Measurements from ENCODE around the gene DYRK3. TPM values are rescaled to one million over a fixed set of nuclear protein-coding genes. Genes with fewer than 3 reads are reported as not detected.

The DYRK3 gene
- 3.2 TPM for total RNA-seq (ENCODE audit: unreplicated experiment)
- long read RNA-seq, partial matches to known transcripts = 0 of 2 reads
- long read RNA-seq, other reads (novel, unspliced or antisense) = 0 of 2 reads

DNA sequence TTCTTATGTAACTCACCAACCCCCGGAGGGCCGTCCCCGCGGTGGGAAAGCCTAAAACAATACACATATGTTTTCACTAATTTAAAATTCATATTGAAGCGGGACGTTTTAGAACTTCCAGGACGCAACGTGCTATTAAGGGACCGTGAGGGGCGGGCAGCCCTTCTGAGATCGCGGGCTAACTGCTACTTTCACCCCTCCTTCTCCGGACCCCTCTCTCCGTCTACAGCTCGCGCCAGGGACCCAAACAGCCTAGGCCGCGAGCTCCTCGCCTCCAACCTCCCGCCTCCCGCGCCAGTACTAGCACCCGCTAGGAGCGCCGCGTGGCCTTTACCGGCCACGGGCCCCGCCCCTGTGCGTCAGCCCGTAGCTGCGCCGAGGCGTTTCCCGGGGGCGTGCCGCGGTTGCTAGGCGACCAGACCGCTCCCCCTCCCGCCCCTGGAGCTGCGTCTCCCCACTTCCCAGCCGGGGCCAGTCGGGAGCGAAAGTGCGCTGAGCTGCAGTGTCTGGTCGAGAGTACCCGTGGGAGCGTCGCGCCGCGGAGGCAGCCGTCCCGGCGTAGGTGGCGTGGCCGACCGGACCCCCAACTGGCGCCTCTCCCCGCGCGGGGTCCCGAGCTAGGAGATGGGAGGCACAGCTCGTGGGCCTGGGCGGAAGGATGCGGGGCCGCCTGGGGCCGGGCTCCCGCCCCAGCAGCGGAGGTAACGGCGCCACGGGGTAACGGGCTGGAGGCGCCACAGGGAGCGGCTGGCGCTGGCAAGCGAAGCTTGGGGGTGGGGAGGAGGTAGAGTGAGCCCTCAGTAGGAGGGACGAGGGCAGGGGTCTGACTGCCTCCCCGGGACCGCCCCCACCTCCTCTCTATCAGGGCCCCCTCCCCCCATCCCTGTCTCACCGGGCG is at the start of gene DYRK3:
Gene DYRK3, plus strand, starts transcription at position 457 of the 898 bp plus-strand sequence. Its CDS starts 168 bp downstream, at position 625.
- peak; percentile 90 for DNase-seq (ENCODE audit: low spot score)
- peaks cover 7% of the 10 kb centered on the region for H3K27me3 Mint-ChIP-seq (ENCODE audit: unreplicated experiment)
- H3K4me1 Mint-ChIP-seq (ENCODE audit: unreplicated experiment) = peaks cover 13% of the 10 kb centered on the region
- TF ChIP-seq, protein P1, sequence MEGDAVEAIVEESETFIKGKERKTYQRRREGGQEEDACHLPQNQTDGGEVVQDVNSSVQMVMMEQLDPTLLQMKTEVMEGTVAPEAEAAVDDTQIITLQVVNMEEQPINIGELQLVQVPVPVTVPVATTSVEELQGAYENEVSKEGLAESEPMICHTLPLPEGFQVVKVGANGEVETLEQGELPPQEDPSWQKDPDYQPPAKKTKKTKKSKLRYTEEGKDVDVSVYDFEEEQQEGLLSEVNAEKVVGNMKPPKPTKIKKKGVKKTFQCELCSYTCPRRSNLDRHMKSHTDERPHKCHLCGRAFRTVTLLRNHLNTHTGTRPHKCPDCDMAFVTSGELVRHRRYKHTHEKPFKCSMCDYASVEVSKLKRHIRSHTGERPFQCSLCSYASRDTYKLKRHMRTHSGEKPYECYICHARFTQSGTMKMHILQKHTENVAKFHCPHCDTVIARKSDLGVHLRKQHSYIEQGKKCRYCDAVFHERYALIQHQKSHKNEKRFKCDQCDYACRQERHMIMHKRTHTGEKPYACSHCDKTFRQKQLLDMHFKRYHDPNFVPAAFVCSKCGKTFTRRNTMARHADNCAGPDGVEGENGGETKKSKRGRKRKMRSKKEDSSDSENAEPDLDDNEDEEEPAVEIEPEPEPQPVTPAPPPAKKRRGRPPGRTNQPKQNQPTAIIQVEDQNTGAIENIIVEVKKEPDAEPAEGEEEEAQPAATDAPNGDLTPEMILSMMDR (IDR thresholded peaks at IDR 0.05; ENCODE audit: unreplicated experiment) = no peak
- peak within 1 kb of the TSS; percentile 88 for H3K4me3 Mint-ChIP-seq (ENCODE audit: unreplicated experiment)
- H3K36me3 Mint-ChIP-seq (ENCODE audit: low read depth, unreplicated experiment) = no peaks in the 10 kb centered on the region
- H3K27ac Mint-ChIP-seq (ENCODE audit: unreplicated experiment) = peak within 1 kb of the TSS; percentile 79
- H3K9me3 Mint-ChIP-seq (ENCODE audit: unreplicated experiment) = no peaks in the 10 kb centered on the region

GRCh38 chr1:206586501-206587445 is 48.6 kb upstream of the DYRK3 start:
- peaks cover 4% of the 10 kb centered on the region for H3K27me3 Mint-ChIP-seq (ENCODE audit: unreplicated experiment)
- H3K9me3 Mint-ChIP-seq (ENCODE audit: unreplicated experiment) = no peaks in the 10 kb centered on the region
- TF ChIP-seq, protein P1 (IDR thresholded peaks at IDR 0.05; ENCODE audit: unreplicated experiment) = no peak
- DNase-seq (ENCODE audit: low spot score) = no peak
- H3K36me3 Mint-ChIP-seq (ENCODE audit: low read depth, unreplicated experiment) = peaks cover 6% of the 10 kb centered on the region
- H3K27ac Mint-ChIP-seq (ENCODE audit: unreplicated experiment) = no peak overlapping the region
- H3K4me3 Mint-ChIP-seq (ENCODE audit: unreplicated experiment) = no peak overlapping the region
- no peaks in the 10 kb centered on the region for H3K4me1 Mint-ChIP-seq (ENCODE audit: unreplicated experiment)

DNA sequence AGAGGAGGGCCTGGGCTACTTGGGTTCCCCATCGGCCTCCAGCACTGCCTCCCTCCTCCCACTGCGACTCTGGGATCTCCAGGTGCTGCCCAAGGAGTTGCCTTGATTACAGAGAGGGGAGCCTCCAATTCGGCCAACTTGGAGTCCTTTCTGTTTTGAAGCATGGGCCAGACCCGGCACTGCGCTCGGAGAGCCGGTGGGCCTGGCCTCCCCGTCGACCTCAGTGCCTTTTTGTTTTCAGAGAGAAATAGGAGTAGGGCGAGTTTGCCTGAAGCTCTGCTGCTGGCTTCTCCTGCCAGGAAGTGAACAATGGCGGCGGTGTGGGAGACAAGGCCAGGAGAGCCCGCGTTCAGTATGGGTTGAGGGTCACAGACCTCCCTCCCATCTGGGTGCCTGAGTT is 47.4 kb upstream of the DYRK3 start:
- peaks cover 15% of the 10 kb centered on the region for H3K36me3 Mint-ChIP-seq (ENCODE audit: low read depth, unreplicated experiment)
- no peaks in the 10 kb centered on the region for H3K4me1 Mint-ChIP-seq (ENCODE audit: unreplicated experiment)
- TF ChIP-seq, protein P1 (IDR thresholded peaks at IDR 0.05; ENCODE audit: unreplicated experiment) = no peak
- no peak overlapping the region for H3K27ac Mint-ChIP-seq (ENCODE audit: unreplicated experiment)
- no peak overlapping the region for H3K4me3 Mint-ChIP-seq (ENCODE audit: unreplicated experiment)
- no peaks in the 10 kb centered on the region for H3K9me3 Mint-ChIP-seq (ENCODE audit: unreplicated experiment)
- H3K27me3 Mint-ChIP-seq (ENCODE audit: unreplicated experiment) = peaks cover 5% of the 10 kb centered on the region
- no peak for DNase-seq (ENCODE audit: low spot score)

GRCh38 chr1:206588492-206588891 is 46.8 kb upstream of the DYRK3 start:
- no peak for DNase-seq (ENCODE audit: low spot score)
- no peak overlapping the region for H3K27ac Mint-ChIP-seq (ENCODE audit: unreplicated experiment)
- H3K36me3 Mint-ChIP-seq (ENCODE audit: low read depth, unreplicated experiment) = peaks cover 18% of the 10 kb centered on the region
- H3K9me3 Mint-ChIP-seq (ENCODE audit: unreplicated experiment) = no peaks in the 10 kb centered on the region
- no peak overlapping the region for H3K4me3 Mint-ChIP-seq (ENCODE audit: unreplicated experiment)
- TF ChIP-seq, protein P1 (IDR thresholded peaks at IDR 0.05; ENCODE audit: unreplicated experiment) = no peak
- no peaks in the 10 kb centered on the region for H3K4me1 Mint-ChIP-seq (ENCODE audit: unreplicated experiment)
- H3K27me3 Mint-ChIP-seq (ENCODE audit: unreplicated experiment) = peaks cover 5% of the 10 kb centered on the region

All from endothelial cell (in vitro differentiated cells).